HG02852 (cell line): Measurements from ENCODE around the gene UEVLD.
A peak's percentile ranks its signal among the peaks of the same experiment; 100 is the strongest.
"Not testable (repeated sequence)": the region's sequence is repeated elsewhere in the genome, so short reads cannot be mapped to it uniquely, and the experiment has no call there.

ENCODE experiments used
- ATAC-seq: cut with Tn5 transposase; IDR thresholded peaks from one replicate; pipeline ENCODE4 v1.9.1; 2021; ENCODE audit warnings: mild to moderate bottlenecking, moderate library complexity; ENCODE audit not compliant: unreplicated experiment

Gene UEVLD

DNA sequence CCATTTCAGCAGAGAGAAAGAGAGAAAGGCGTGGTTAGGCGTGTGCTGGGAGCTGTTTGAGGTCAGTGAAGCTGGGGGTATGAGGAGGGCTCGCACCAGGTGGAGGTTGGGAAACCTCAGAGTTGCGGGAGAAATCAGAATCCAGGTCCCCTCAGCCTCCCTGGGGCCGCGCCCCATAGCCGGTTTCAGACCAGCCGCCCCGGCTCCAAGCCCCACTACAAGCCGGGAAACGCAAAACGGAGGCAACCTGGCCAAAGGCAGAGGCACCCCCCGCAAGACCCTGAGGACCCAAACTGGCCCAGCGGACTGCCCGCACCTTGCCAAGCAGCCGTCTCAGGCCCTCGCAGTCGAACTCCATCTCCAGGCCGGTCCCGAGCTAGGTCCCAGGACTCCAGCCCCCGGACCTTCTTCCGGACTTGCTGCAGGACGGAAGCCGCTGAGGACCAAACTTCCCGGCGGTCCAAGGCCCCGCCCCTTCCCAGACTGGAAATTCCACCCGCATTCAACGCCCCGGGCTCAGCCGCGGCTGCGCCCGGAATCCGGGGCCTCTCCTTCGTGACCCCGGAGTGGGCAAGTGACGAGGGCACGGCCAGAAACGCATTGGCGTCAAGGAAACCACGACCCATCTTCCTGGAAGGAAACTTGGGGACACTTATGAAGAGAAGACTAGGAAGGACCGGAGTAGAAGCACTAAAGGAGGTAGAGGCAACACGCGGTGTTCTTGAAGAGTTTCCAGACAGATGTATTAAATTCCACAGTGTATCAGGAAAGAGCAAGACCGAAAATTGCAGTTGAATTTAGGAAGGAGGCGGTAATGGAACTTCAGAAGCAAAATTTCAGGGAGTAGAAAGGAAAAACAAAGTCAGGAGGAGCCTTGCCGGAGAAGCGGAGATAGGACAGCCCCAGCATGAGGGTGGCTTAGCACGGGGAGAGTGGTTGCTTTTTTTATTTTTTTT lies at the start of gene UEVLD:
Gene UEVLD (minus strand): TSS at position 438 of the 956 bp plus-strand sequence. CDS start 80 bp downstream, at position 358.
- peak; percentile 71 for ATAC-seq

DNA sequence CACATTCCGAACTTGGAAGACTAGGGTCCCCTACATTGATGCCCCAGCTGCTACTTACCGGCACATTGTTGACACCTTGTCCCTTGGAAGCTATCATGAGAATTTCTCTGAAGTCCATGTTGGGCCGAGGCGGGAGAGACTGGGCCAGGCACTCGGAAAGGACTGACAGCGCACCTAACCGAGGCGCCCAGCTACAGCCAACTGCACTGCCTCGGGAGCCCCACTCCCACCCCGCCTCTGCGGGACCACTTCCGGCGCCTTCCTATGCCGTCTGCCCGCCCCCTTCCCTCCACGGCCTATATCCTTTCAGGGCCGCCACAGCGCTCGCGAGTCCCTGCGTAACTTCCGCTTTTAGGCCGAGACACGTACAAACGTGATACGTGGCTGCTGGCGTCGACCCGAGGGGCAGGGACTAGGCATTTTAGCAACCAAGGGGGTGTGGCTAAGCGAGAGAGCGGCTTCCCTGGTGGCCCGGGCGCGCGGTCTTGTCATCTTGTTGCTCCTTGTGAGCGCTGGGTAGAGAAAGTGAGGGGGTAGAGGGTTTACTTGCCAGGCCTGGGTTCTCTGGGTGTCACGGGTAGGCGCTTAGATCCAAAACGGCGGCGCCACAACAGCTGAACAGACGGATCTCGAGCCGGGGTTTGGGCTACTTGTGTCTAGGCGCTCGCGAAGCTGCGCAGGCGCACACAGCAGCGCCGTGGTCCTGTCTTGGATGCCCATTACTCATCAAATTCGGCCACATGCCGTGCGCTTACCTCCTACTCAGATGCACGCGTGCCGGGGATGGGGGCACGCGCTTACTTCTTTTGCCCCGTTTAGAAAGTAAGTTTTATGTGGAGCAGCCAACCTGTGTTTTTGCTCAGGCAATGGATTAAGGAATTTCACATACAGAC lies 45.9 kb upstream of the UEVLD start, which contains the start of gene SPTY2D1:
Gene SPTY2D1 (minus strand): TSS at position 203 of the 893 bp plus-strand sequence. CDS start 85 bp downstream, at position 118.
- ATAC-seq, result peak; percentile 98

DNA sequence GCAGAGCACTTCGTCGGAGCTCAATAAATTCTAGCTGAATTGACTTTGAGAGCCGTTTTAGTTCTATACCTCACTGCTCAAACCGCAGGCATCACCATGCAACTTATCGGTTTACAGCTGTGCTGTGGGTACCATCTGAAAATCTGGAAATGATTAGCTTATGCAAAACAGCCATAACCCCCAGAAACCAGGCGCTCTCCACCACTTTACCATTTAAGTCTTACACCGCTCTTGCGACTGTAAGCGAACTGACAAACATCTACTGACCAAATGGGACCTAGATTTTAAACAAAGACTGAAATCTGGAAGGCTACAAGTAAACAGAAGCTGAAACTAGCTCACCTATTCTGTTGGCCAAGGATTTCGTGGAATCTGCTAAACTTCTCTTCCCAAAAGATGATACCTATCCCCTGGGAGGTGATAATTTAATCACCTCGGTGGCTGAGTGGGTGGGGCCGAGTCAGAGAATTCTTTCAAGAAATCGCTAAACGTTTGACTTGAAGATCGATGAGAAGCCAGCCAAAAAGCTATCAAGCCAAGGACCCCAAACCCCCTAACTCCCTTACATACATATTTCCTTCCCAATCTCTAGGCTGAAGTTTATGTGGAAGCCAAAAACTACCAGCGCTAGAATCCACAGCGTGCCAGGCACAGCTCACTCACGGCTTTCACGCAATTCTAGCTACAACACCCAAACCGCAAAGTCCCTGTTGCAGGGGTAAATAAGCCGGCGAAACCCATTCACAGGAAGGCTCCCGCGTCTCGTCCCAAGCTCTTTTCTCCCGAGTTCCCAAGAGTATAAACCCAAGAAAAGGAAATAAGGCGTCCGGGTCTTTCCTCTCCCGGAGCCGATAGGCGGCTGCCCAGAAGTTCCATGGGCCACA lies 45.0 kb upstream of the UEVLD start:
- peak; percentile 42 for ATAC-seq

DNA sequence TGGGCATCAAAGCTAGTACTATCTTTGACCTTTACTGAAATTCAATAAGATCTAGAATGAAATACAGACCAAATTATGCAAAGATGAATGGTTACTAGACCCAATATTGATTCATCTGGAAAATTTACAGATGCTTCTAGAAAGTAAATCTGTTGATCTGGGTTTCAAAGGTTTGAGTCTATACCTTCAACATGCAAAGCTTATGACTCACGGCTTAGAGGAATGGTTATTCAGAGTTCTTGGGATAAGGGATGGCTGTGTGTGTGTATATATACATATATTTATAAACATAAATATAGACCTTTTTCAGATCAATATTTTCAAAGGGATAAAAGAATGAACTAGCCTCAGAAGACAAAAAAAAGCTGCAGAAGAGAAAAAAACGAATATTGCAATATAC lies 44.3 kb upstream of the UEVLD start:
- no peak for ATAC-seq

DNA sequence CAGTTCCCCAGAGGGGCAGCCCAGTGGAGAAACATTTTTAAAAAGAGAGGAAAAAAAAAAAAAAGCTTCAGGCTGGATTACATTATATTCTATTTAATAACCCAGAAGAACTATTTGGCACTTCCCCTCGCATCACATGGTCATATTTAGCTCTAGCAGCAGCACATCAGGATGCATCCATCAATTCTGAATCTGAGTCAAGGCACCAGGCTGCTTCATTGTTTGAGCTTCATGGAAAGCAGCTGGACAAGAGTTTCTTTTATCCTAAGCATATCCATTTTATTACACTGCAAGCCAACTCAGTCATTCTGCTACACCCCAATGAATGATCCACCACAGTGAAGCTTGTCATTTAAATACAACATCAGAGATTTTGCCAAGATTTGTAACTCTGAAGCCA lies 35.6 kb upstream of the UEVLD start:
- no peak for ATAC-seq

DNA sequence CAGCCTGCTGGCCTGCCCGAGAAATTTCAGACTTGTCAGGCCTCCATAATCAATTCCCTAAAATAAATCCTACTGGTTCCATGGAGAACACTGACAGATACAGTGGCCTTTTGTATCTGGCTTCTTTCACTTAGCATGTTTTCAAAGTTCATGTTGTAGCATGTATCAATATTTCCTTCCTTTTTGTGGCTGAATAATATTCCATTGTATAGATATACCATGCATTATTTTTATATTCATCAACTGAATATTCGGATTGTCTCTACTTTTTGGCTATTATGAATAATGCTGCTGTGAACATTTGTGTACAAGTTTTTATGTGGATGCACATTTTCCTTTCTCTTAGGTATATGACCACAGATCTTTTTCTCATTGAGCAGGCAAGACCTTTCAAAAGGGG lies 35.2 kb upstream of the UEVLD start:
- ATAC-seq, result no peak

DNA sequence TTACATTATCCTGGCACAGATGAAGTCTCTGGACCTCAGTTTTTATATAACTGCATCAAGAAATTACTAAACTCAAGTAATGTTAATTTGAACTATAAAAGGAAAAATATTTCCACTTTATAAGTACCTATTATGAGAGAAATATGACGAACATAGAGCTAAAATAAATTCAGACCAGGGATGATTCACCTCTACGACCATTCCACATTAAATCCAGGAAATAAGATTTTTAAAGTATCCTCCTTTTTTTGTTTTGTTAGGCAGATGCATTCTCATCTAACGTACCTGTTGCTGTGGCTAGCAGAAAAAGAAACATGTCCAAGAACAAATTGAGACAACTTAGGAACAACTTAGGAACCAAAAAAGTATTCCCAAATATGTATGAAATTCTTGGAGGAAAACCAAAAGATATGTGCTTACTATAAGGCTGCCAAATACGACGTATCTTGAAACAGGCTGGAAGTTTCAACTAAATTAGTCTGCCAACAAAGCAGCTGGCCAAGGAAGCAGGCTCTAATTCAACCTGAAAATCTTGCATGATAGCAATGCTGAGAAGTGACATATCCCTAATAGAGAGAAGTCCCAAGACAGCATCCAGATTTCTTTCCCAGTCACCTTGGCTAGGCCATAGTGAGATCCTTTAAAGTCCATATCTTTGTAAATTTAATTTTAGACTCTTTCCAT lies 29.9 kb upstream of the UEVLD start:
- ATAC-seq, result no peak

DNA sequence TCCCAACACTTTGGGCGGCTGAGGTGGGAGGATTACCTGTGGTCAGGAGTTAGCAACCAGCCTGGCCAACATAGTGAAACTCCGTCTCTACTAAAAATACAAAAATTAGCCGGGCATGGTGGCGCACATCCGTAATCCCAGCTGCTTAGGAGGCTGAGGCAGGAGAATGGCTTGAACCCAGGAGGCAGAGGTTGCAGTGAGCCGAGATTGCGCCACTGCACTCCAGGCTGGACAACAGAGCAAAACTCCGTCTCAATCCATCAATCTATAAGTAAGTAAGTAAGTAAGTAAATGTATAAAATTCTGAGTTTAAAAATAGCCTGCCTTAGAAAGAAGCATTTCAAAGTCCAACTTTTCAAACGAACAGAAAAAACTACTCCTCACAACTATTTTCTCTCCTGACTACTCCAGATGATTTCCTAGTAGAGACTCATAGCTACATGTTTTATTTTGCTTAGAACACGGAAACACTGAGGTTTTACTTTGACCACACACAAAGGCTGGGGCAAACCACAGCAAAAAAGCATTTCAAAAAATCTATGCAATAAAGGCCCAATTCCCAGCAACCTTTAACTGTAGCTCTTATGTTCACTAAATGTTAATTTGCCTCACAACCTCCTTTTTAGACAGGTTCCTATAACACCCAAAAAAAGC lies 29.3 kb upstream of the UEVLD start:
- peak; percentile 30 for ATAC-seq

DNA sequence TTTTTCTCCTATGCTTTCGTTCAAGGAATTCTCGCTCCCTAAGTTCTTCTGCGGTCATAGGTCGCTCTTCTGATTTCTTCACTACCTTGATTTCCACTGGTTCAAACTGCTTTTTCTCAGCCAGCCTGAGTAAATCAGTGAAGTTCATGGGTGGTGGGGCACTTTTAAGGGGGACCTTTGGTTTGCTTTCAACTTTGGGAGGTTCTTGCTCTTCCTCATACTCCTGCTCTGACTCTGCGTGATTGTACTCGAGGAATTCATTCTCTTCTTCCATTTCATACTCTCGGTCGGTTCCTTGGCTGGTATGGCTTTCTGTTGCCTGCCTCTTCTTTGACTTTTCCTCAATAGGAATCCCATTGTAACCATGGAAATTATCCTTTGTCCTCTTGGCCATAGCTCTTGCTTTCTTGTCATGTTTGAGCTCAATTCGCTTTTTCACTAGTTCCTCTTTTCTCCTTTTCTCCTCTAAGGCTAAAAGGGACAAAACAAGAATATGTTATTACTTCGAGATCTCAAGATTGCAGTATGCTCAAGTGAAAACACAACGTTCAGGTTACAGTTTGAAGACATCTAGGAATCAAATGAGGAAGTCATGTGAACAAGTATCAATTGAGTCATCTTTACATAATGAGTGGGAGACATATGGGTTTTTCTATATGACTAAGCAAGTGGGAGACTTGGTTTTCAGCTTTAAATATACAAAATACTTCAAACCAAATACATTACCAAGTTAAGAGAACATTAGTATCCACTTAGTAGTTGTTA lies 27.3 kb upstream of the UEVLD start:
- ATAC-seq, result peak; percentile 91

DNA sequence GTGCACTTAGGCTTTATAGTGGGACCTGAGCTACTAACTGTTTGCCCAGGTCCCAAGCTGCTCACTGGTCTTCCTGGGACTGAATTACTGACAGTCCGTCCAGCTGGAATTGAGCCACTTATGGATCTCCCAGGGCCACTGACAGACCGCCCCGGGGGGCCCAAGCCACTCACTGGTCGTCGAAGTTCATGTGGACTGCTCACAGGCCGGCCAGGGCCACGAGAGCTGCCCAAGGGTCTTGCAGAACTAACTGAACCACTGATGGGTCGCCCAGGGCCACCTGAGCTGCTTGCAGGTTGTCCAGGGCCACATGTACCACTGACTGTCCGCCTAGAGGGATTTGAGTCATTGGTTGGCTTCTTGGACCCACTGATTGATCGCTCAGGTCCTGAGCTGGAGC lies 26.1 kb upstream of the UEVLD start:
- no peak for ATAC-seq

DNA sequence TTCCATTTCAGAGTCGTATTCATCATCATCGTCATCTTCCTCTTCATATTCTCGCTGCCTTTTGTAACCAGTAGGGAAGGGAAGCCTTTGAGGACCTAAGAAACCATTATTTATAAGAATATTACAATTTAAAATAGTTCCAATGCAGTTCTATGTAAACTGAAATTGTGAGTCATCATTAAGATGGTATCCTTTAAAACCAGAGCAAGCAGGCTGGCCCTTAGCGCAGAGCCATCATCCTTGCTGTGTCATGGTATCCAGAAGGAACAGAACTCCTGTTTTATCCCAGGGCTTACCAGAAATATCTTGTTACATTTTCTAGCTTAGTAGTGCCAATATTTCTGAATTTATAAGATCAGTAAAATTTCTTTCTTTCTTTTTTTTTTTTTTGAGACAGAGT lies 23.9 kb upstream of the UEVLD start:
- no peak for ATAC-seq

DNA sequence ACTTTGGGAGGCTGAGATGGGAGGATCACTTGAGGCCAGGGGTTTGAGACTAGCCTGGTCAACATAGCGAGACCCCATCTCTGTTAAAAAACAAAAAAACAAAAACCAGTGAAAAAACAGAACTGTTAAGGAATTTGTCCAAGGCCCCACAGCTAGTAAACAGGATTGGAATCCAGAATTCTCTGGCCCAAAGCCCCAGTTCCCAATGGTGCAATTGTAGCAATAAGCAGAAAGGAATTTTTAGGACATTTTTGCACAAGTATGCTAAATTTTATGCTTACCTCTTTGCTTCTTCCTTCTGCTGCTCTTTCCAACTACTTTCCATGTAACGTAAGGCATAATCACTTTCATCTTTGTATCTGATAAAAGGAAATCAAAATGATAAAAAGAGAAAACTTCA lies 22.7 kb upstream of the UEVLD start:
- no peak for ATAC-seq

DNA sequence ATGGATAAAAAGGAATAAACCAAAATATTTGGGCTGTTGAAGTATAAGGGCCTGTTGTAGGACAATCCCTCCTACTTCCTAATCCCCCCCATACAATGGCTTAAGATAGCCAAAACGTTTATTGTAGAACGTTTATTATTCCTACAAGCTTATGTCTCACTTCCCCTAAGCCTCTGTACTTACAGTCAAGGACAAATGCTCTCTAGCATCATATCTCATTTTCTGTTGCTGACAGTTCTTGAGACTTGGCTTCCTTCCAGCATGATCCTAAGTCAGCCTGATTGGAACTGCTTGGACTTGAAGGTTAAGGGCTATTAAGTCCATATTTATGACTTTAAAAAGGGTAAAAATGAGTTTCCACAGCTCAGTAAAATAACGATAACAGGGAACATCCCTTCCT lies 19.8 kb upstream of the UEVLD start:
- no peak for ATAC-seq

DNA sequence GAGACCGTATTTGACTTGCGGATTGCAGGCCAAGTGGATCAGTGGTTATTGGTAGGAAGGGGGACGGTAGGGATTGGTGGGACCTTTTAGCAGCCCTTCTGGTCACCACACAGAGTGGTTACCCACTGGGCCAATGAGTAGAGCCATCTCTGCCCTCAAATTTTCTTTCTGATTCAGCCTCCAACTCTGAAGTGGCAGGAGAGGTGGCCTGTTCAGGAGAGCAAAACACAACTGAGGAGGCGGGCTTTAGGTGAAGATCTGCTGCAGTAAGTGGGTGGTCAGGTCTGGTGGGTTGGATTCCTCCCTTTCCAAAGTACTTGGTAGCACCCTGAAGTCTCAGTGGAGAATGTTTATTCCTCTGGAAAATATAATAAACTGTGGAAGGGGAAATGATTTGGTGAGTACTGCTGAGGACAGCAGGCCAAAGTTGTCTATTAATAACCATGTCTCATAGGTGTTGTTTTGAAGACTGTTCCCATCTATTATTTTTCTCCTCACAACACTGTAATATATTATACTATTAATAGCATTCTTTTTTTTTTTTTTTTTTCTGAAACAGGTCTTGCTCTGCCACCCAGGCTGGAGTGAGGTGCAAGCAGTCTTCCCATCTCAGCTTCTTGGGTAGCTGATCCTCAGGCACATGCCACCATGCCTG lies 12.5 kb upstream of the UEVLD start:
- ATAC-seq, result no peak

DNA sequence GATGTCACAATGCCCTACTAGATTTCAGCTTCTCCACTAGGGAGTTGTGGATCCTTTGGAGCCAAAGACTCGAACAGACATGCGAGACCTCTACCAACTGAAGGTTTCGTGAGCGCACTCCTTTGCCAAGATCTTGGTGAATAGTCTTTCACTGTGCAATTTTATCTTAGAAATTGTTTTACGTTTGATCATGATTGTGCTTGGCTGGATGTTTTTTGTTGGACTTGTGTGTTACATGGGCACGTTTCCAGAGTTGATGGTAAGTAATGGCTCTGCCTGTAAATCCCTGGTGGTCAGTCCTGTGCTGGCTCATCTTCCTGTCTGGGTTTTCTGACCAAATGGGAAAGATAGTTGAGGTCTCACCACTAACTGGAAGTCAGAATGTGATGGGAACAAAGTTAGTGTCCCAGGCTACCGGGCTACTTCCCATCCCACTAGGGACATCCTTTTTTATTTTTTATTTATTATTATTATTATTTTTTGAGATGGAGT lies 11.3 kb upstream of the UEVLD start, which contains the start of gene MISFA:
Gene MISFA (plus strand): TSS at position 51 of the 492 bp plus-strand sequence. CDS start 140 bp downstream, at position 191.
- no peak for ATAC-seq

DNA sequence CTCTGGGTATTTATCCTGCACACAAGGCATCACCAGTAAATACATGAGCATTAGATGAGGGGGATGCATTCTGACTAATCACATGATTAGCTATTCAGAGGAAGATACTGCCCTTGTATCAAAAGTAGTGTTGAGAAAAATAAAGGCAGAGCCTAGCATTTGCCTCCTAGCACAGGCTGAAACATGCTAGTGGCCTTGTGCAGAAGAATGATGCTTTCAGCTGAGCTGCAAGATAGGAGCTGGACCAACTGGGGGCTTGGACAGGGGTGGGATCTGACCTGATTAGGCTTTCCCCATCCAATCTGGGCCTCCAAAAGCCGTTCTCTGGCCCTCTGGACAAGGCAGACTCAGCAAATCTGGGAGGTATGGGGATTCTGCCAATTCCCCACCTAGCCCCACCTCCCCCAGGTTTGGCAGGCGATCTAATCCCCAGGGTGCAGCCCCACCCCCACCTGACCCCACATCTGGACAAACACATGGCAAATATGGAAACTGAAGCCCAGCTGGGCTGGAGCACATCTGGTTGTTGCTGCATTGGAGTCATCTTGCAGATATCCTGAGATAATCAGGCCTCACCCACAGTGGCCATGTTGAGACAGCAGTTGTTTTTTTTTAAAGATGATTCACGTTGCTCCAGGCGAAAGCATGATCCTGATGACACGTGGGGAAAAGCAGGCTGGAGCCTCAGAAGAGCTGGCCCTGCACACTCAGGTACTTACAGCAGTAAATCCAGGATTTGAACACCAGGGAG lies 6.6 kb upstream of the UEVLD start:
- no peak for ATAC-seq

DNA sequence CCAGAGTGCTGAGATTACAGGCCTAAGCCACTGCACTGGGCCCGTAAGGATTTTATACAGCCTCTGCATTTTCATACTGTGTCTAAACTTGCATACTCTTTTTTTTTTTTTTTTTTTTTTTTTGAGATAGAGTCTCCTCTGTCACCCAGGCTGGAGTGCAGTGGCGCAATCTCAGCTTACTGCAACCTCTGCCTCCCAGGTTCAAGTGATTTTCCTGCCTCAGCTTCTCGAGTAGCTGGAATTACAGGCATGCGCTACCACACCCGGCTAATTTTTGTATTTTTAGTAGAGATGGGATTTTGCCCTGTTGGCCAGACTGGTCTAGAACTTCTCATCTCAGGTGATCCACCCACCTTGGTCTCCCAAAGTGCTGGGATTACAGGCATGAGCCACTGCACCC lies 5.6 kb upstream of the UEVLD start:
- ATAC-seq, result not testable (repeated sequence)
